Transverse colon (tissue), 4 donors: ENCODE results near the gene ZBTB37. TPM values are rescaled to one million over a fixed set of nuclear protein-coding genes. Genes with fewer than 3 reads are reported as not detected.

Experiments
- DNase-seq: peaks from one replicate; pipeline ENCODE4 v3.0.0-alpha.2; 2019
- H3K27ac ChIP-seq, 4 donors: fragments of 200-600 bp; sonication (generic); 2 replicates each; pipeline ENCODE4 v1.5.1; 2016 to 2018; ENCODE audit warnings: inconsistent platforms in 4 of 4
- H3K27me3 ChIP-seq: fragments of 200-600 bp; sonication (generic); 2 replicates; pipeline ENCODE4 v1.5.1; 2017; ENCODE audit warnings: inconsistent platforms
- H3K36me3 ChIP-seq, 4 donors: fragments of 200-600 bp; sonication (generic); 2 replicates each; pipeline ENCODE4 v1.5.1; 2017 to 2019; ENCODE audit warnings: inconsistent platforms in 4 of 4
- H3K4me1 ChIP-seq, 4 donors: fragments of 200-600 bp; sonication (generic); 2 replicates each; pipeline ENCODE4 v1.5.1; 2017 to 2020; ENCODE audit warnings: inconsistent platforms in 4 of 4
- H3K4me3 ChIP-seq, 4 donors: fragments of 200-600 bp; sonication (generic); 1 replicate in 1 of 4; 2 replicates in 3 of 4; pipeline versions ENCODE4 v1.5.1 to v1.6.1; 2017 to 2019; ENCODE audit warnings: inconsistent platforms in 4 of 4
- H3K9me3 ChIP-seq, 2 donors: fragments of 200-600 bp; sonication (generic); 2 replicates each; pipeline ENCODE4 v1.5.1; 2017 to 2019; ENCODE audit warnings: inconsistent platforms in 2 of 2
- EP300 ChIP-seq: sonication (generic); formaldehyde crosslinking; IDR thresholded peaks from one replicate; pipeline ENCODE4 v1.6.1; 2017; ENCODE audit warnings: antibody characterized with exemption, low read depth
- POLR2A ChIP-seq: fragments of 450-650 bp; IDR thresholded peaks from one replicate; pipeline ENCODE4 v1.6.1; 2016; ENCODE audit warnings: antibody characterized with exemption, mild to moderate bottlenecking, moderate library complexity
- POLR2AphosphoS5 ChIP-seq, 3 donors: sonication (generic); formaldehyde crosslinking; IDR thresholded peaks; one replicate each; pipeline ENCODE4 v1.6.1; 2016; ENCODE audit warnings: antibody characterized with exemption in 3 of 3
- WGBS, 2 donors: methylation state at CpG; one replicate each; pipeline ENCODE4 v1.1.5; 2018; ENCODE audit warnings: low coverage in 1 of 2; 5-methylcytosine and 5-hydroxymethylcytosine counted together
- in situ Hi-C, 4 donors: fragments of 200-750 bp; cut with MboI; loops; one replicate each; pipeline versions ENCODE4 v1.15.0 to v1.15.1; 2017; ENCODE audit warnings: low sequenced_read_pairs in 3 of 4, low pct_ligation_motif_present in 1 of 4, low pct_unique_long_range_greater_than_20kb in 1 of 4
- intact Hi-C: fragments of 100-400 bp; cut with DNase I; formaldehyde crosslinking; loops from one replicate; pipeline ENCODE4 v1.15.1; 2023; ENCODE audit warnings: low total_unique reads
- total RNA-seq, 4 donors: library from RNA; depleted of rRNA; stranded (reverse); fragments of >200 nt; gene quantifications; one replicate each; pipeline ENCODE4 v1.1.0, GENCODE V29; 2016
- TF ChIP-seq, protein P1 (sequence below), 5 experiments: fragments of 200-600 bp in 3 of 5; fragments of 450-650 bp in 2 of 5; sonication (generic) in 3 of 5; IDR thresholded peaks; 1 replicate in 2 of 5; 2 replicates in 3 of 5; pipeline ENCODE4 v1.5.1; 2016 to 2017; ENCODE audit warnings: antibody characterized with exemption in 5 of 5, inconsistent platforms in 3 of 5, mild to moderate bottlenecking in 2 of 5, moderate library complexity in 1 of 5

The ZBTB37 gene
- total RNA-seq, 4 donors from 2014 or later, result 4.6 to 8.3 (median 6.9) TPM

- Histone ChIP-seq H3K27me3 (no peaks in the 10 kb centered on the region), H3K36me3 (peaks cover 0 to 11% (median 5%) of the 10 kb centered on the region in 4 donors), H3K27ac (no peak overlapping the region), H3K4me1 (no peaks in the 10 kb centered on the region), H3K4me3 (no peak overlapping the region), H3K9me3 (no peaks in the 10 kb centered on the region)
- TF ChIP-seq POLR2AphosphoS5 (IDR thresholded peaks at IDR 0.05), result no peak
- no peak for TF ChIP-seq POLR2A
- TF ChIP-seq, protein P1, sequence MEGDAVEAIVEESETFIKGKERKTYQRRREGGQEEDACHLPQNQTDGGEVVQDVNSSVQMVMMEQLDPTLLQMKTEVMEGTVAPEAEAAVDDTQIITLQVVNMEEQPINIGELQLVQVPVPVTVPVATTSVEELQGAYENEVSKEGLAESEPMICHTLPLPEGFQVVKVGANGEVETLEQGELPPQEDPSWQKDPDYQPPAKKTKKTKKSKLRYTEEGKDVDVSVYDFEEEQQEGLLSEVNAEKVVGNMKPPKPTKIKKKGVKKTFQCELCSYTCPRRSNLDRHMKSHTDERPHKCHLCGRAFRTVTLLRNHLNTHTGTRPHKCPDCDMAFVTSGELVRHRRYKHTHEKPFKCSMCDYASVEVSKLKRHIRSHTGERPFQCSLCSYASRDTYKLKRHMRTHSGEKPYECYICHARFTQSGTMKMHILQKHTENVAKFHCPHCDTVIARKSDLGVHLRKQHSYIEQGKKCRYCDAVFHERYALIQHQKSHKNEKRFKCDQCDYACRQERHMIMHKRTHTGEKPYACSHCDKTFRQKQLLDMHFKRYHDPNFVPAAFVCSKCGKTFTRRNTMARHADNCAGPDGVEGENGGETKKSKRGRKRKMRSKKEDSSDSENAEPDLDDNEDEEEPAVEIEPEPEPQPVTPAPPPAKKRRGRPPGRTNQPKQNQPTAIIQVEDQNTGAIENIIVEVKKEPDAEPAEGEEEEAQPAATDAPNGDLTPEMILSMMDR (IDR thresholded peaks at IDR 0.05), result no peak
- TF ChIP-seq EP300, result no peak
- in situ Hi-C loops, result no loop called here
- no peak for DNase-seq
- 84 to 93% methylated on average over 3 to 4 of the region's 4 CpGs for WGBS, 2 donors
- intact Hi-C loops, result no loop called here
Measured at GRCh38 chr1:173886746-173887611, 18.8 kb downstream of the ZBTB37 start.

GRCh38 chr1:173887627-173888026 lies 19.4 kb downstream of the ZBTB37 start:
- Histone ChIP-seq H3K36me3 (peaks cover 0 to 11% (median 5%) of the 10 kb centered on the region in 4 donors), H3K27ac (no peak overlapping the region), H3K9me3 (no peaks in the 10 kb centered on the region), H3K4me3 (no peak overlapping the region), H3K4me1 (no peaks in the 10 kb centered on the region), H3K27me3 (no peaks in the 10 kb centered on the region)
- DNase-seq, result no peak
- WGBS, 2 donors, result 97 to 100% methylated on average over 2 of the region's 2 CpGs
- intact Hi-C loops (no loop called here), in situ Hi-C loops (no loop called here)
- TF ChIP-seq POLR2AphosphoS5 (IDR thresholded peaks at IDR 0.05), result no peak
- TF ChIP-seq POLR2A, result no peak
- TF ChIP-seq, protein P1 (IDR thresholded peaks at IDR 0.05), result no peak
- no peak for TF ChIP-seq EP300

- intact Hi-C loops, result no loop called here
Measured at GRCh38 chr1:173888749-173889148, 20.6 kb downstream of the ZBTB37 start.

DNA sequence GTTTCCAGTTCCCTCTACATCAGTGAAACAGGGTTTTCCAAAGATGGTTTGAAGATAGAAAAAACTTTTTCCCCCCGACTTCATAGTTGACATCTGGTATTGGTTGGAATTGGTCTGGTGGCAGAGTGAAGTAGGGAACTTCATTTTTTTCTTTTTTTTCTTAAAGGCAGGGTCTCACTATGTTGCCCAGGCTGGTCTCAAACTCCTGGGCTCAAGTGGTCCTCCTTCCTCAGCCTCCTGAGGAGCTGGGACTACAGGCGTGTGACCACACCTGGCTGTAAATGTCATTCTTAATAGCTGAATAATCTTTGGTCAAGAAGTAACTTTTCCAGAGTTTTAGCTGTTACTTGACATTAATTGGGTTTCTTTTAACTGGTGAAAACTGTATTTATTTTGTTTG lies 21.7 kb downstream of the ZBTB37 start:
- H3K4me1 ChIP-seq, result no peaks in the 10 kb centered on the region

More at GRCh38 chr1:173888749-173889148, 20.6 kb downstream of the ZBTB37 start:
- in situ Hi-C loops, result no loop called here
- Histone ChIP-seq H3K27ac (no peak overlapping the region), H3K4me1 (no peaks in the 10 kb centered on the region), H3K27me3 (no peaks in the 10 kb centered on the region), H3K36me3 (peaks cover 0 to 11% (median 5%) of the 10 kb centered on the region in 4 donors), H3K4me3 (no peak overlapping the region), H3K9me3 (no peaks in the 10 kb centered on the region)
- no peak for TF ChIP-seq EP300
- TF ChIP-seq, protein P1 (IDR thresholded peaks at IDR 0.05), result no peak
- no peak for TF ChIP-seq POLR2AphosphoS5 (IDR thresholded peaks at IDR 0.05)
- no peak for TF ChIP-seq POLR2A
- no peak for DNase-seq

More for the DNA sequence above, 21.7 kb downstream of the ZBTB37 start:
- no peak for DNase-seq
- 89 to 93% methylated on average over 1 to 2 of the region's 2 CpGs for WGBS, 2 donors
- no peak overlapping the region for H3K4me3 ChIP-seq
- no peaks in the 10 kb centered on the region for H3K27me3 ChIP-seq
- H3K36me3 ChIP-seq, result peaks cover 0 to 11% (median 5%) of the 10 kb centered on the region in 4 donors
- H3K9me3 ChIP-seq, result no peaks in the 10 kb centered on the region
- intact Hi-C loops (no loop called here), in situ Hi-C loops (no loop called here)
- H3K27ac ChIP-seq, result no peak overlapping the region
- no peak for TF ChIP-seq POLR2A
- no peak for TF ChIP-seq EP300
- TF ChIP-seq, protein P1 (IDR thresholded peaks at IDR 0.05), result no peak
- no peak for TF ChIP-seq POLR2AphosphoS5 (IDR thresholded peaks at IDR 0.05)
